Right lung (tissue), 5 donors: Measurements from ENCODE around the gene SNTA1. TPM values are rescaled to one million over a fixed set of nuclear protein-coding genes. Genes with fewer than 3 reads are reported as not detected.
"Not testable (repeated sequence)": the region's sequence is repeated elsewhere in the genome, so short reads cannot be mapped to it uniquely, and the experiment has no call there.

ENCODE experiments used
- DNase-seq, 2 donors: peaks; one replicate each; pipeline ENCODE4 v3.0.0-alpha.2; 2013
- polyA plus RNA-seq, 5 donors: library from polyadenylated mRNA; unstranded; fragments of 120-200 nt; gene quantifications; one replicate each; pipeline versions ENCODE4 v1.2.1 to v1.2.3, GENCODE V29; 2013; ENCODE audit warnings: inconsistent platforms in 1 of 5, low replicate concordance in 1 of 5; ENCODE audit not compliant: insufficient read length in 5 of 5, insufficient read depth in 1 of 5

SNTA1 gene
- polyA plus RNA-seq, 5 donors = 9.4 to 15.1 (median 10.9) TPM

DNA sequence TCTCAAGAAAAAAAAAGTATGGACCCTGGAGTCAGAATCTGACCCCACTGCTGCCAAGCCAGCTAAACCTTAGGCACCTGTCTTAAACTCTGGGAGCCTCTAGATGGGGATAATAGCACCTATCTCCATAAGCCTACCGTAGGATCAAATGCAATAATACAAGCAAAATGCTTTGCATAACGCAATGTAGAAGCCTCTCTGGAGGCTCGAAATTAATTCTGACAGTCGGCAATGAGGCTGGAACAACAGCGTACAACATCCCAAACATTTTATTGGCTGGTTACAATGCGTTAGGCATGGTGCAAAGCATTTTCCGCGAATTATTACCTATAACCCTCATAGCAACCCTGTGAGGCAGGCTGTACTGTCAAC, 42.8 kb downstream of the SNTA1 start:
- DNase-seq = no peak

DNA sequence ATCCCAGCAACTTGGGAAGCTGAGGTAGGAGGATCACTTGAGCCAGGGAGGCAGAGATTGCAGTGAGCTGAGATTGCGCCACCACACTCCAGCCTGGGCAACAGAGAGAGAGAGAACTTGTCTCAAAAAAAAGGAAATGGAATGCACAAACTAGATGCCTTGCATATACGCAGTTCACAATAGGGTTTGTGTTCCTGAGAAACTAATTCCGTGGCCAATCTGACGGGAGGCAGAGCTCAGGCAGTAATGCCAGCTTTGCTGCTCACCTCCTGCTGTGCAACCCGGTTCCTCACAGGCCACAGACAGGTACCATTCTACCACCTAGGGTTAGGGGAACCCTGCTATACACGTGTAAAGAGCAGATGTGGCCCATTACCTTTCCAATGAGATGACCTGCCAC, 43.6 kb downstream of the SNTA1 start:
- no peak for DNase-seq

GRCh38 chr20:33394718-33395117, 48.8 kb downstream of the SNTA1 start:
- DNase-seq = no peak

DNA sequence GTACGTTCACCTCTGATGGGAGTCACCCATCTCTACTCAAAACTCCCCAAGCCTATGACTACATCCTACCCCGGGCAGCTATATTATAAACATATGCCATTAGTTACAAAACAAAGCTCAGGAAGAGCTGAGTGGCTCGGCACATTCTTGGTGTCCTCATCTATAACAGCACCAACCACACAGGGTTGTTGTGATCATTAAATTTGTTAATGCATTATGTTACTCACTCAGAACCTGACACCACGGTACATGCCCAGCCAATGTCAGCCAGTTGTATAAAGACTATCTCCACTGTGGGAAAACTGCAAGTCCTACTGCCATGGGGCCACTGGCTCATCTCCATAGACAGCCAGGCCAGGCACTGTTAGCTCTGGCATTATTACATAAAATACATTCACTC, 50.0 kb downstream of the SNTA1 start:
- DNase-seq = no peak

DNA sequence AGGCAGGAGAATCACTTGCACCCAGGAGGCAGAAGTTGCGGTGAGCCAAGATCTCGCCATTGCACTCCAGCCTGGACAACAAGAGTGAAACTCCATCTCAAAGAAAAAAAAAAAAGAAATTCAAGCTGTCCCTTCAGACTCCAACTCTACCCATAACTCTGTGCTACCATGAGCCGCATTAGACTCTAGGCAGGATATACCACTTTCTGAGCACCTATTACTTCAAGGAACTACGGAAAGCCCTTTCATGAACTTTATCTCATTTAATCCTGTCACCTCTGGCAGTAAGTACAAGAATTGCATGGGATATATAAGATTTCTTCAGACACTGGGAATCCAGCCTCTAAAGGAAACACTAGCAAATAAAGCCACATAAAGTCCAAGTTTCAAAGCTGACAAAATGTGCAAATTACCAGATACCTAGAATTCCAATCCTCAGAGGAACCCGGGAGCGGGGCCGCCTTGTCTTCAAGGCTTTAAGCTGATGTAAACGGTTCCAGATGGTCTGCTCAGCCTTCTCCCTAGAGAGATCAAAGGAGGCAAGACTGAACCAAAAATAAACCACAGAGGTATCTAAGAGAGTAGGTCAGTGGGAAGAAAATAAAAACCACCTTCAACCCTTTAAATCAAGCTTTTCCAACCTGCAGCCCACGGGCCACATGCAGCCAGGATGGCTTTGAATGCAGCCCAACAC, 51.7 kb downstream of the SNTA1 start:
- no peak for DNase-seq

DNA sequence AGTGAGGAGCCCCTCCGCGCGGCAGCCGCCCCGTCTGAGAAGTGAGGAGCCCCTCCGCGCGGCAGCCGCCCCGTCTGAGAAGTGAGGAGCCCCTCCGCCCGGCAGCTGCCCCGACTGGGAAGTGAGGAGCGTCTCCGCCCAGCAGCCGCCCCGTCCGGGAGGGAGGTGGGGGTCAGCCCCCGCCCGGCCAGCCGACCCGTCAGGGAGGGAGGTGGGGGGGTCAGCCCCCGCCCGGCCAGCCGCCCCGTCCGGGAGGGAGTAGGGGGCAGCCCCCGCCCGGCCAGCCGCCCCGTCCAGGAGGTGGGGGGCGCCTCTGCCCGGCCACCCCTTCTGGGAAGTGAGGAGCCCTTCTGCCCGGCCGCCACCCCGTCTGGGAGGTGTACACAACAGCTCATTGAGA, 54.2 kb downstream of the SNTA1 start:
- not testable (repeated sequence) for DNase-seq

- DNase-seq = no peak
Measured at GRCh38 chr20:33388268-33388667, 55.3 kb downstream of the SNTA1 start.

DNA sequence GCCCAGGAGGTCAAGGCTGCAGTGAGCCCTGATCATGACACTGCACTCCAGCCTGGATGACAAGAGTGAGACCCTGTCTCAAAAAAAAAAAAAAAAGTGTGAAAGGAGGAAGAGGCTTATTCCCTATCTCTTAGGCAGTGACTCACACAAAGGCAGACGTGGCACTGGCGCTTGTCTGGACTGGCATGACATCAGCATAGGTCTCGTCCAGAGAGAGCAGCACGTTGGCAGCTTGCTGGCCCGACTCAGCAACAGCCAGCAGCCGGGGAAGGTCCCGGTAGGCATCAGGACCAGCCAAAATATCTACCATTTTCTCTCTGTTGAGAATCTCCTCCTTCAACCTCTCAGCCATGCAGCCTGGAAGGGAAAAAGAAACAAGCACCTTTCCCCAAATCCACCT, 56.4 kb downstream of the SNTA1 start:
- DNase-seq = no peak

DNA sequence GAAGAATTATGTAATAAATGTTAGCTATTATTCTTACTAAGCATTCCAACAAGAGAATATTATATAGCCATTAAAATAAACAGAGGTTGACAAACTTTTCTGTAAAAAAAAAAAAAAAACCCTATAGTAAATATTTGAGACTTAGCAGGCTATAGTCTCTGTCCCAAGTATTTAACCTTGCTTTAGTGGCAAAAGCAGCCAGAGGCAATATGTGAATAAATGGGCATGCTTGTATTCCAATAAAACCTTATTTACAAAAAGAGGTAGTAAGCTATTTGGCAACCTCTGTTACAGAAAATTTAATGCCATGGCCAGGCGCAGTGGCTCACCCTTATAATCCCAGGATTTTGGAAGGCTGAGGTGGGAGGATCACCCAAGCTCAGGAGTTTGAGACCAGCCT, 56.9 kb downstream of the SNTA1 start:
- no peak for DNase-seq

- DNase-seq = no peak
Measured at GRCh38 chr20:33377366-33377765, 66.2 kb downstream of the SNTA1 start.

- DNase-seq = no peak
Measured at GRCh38 chr20:33373735-33374605, 69.6 kb downstream of the SNTA1 start.

DNA sequence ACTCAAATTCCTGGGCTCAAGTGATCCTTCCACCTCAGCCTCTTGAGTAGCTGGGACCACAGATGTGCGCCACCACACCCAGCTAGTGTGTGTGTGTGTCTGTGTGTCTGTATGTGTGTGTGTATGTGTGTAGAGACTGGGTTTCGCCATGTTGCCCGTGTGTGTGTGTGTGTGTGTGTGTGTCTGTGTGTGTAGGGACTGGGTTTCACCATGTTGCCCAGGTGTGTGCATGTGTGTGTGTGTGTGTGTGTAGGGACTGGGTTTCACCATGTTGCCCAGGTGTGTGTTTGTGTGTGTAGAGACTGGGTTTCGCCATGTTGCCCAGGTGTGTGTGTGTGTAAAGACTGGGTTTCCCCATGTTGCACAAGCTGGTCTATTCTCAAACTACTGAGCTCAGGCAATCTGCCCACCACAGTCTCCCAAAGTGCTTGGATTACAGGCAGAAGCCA, 70.5 kb downstream of the SNTA1 start:
- no peak for DNase-seq

- DNase-seq = no peak
Measured at GRCh38 chr20:33370291-33370690, 73.3 kb downstream of the SNTA1 start.

DNA sequence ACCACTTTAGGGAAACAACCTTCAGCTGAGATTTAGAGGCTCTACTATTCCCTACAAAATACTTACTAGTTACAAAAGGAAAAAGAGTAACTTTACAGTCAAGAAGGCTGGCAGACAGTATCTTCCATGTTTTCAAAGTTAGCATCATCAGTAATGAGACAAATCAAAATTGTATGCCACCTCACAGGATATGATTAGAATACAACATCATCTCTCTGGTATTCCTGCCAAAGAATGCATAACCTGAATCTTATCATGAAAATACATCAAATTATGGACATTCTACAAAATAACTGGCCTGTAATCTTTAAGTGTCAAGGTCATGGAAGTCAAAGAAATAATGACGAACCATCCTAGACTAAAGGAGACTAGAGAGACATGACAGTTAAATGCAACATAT, 80.7 kb downstream of the SNTA1 start:
- DNase-seq = no peak

- DNase-seq = no peak
Measured at GRCh38 chr20:33359399-33360261, 83.9 kb downstream of the SNTA1 start.

Other genes with a start within 250 kb of the SNTA1 start
- not detected for gene BPIFA3, start 226.4 kb downstream of the SNTA1 start, polyA plus RNA-seq
- gene BPIFA1, start 207.8 kb downstream of the SNTA1 start, polyA plus RNA-seq = not detected
- gene BPIFB1, start 160.5 kb downstream of the SNTA1 start, polyA plus RNA-seq = under 1 TPM in 3 of 5 donors, not detected in 2; 0.07 to 0.09 (median 0.08) TPM
- gene CDK5RAP1, start 42.2 kb downstream of the SNTA1 start, polyA plus RNA-seq = 10 to 100 TPM; 33.2 to 39.0 (median 34.3) TPM
- gene CBFA2T2, start 46.3 kb upstream of the SNTA1 start, polyA plus RNA-seq = 10 to 100 TPM; 34.1 to 48.8 (median 40.5) TPM
- gene C20orf144, start 218.6 kb upstream of the SNTA1 start, polyA plus RNA-seq = under 1 TPM; 0.32 to 0.60 (median 0.39) TPM
- under 1 TPM; 0.29 to 0.91 (median 0.44) TPM for gene ACTL10, start 223.2 kb upstream of the SNTA1 start, polyA plus RNA-seq
- gene NECAB3, start 230.7 kb upstream of the SNTA1 start, polyA plus RNA-seq = 10 to 100 TPM; 19.3 to 39.3 (median 29.5) TPM
- gene E2F1, start 242.6 kb upstream of the SNTA1 start, polyA plus RNA-seq = 10 to 100 TPM; 13.1 to 19.0 (median 14.5) TPM